HEK293 (cell line): ENCODE results near the gene FILIP1L.

Experiments used
- EGR2 ChIP-seq: fragments of 450-650 bp; formaldehyde crosslinking; IDR thresholded peaks from 2 replicates; pipeline ENCODE4 v1.5.1; 2016; ENCODE audit warnings: low read depth, missing biosample characterization, missing genetic modification characterization
- GFI1B ChIP-seq: fragments of 450-650 bp; formaldehyde crosslinking; IDR thresholded peaks from 2 replicates; pipeline ENCODE4 v1.5.1; 2016; ENCODE audit warnings: missing biosample characterization, missing genetic modification characterization
- GLI2 ChIP-seq: fragments of 450-650 bp; formaldehyde crosslinking; IDR thresholded peaks from 2 replicates; pipeline ENCODE4; 2017; ENCODE audit warnings: missing biosample characterization, missing genetic modification characterization, low read depth, borderline replicate concordance
- IKZF3 ChIP-seq: fragments of 450-650 bp; IDR thresholded peaks from 2 replicates; pipeline ENCODE4 v1.5.0; 2018; ENCODE audit warnings: missing biosample characterization, mild to moderate bottlenecking, missing genetic modification characterization, moderate library complexity
- KLF10 ChIP-seq: fragments of 450-650 bp; IDR thresholded peaks from 2 replicates; pipeline ENCODE4 v1.5.1; 2018; ENCODE audit warnings: missing biosample characterization, mild to moderate bottlenecking, missing genetic modification characterization
- MEIS1 ChIP-seq: sonication (generic); formaldehyde crosslinking; IDR thresholded peaks from 2 replicates; pipeline ENCODE4 v1.8.1; 2022; ENCODE audit warnings: missing genetic modification reagents, mild to moderate bottlenecking, borderline replicate concordance
- MYNN ChIP-seq: fragments of 450-650 bp; formaldehyde crosslinking; IDR thresholded peaks from 2 replicates; pipeline ENCODE4 v1.5.1; 2016; ENCODE audit warnings: missing biosample characterization, missing genetic modification characterization, borderline replicate concordance
- REPIN1 ChIP-seq: fragments of 450-650 bp; formaldehyde crosslinking; IDR thresholded peaks from 2 replicates; pipeline ENCODE4 v1.5.1; 2017; ENCODE audit warnings: missing biosample characterization, missing genetic modification characterization, low read depth
- SP7 ChIP-seq: fragments of 450-650 bp; formaldehyde crosslinking; IDR thresholded peaks from 2 replicates; pipeline ENCODE4 v1.5.1; 2016; ENCODE audit warnings: missing biosample characterization, missing genetic modification characterization
- YY1 ChIP-seq: fragments of 450-650 bp; formaldehyde crosslinking; IDR thresholded peaks from 2 replicates; pipeline ENCODE4 v1.5.1; 2018; ENCODE audit warnings: missing biosample characterization, missing genetic modification characterization
- ZBTB48 ChIP-seq: fragments of 450-650 bp; formaldehyde crosslinking; IDR thresholded peaks from 2 replicates; pipeline ENCODE4 v1.5.1; 2016; ENCODE audit warnings: missing biosample characterization, missing genetic modification characterization
- ZBTB8A ChIP-seq: fragments of 450-650 bp; formaldehyde crosslinking; IDR thresholded peaks from 2 replicates; pipeline ENCODE4 v1.5.1; 2016; ENCODE audit warnings: missing biosample characterization, missing genetic modification characterization
- ZIC2 ChIP-seq: fragments of 450-650 bp; formaldehyde crosslinking; IDR thresholded peaks from 2 replicates; pipeline ENCODE4 v1.5.1; 2016; ENCODE audit warnings: missing biosample characterization, missing genetic modification characterization
- ZNF211 ChIP-seq: fragments of 450-650 bp; formaldehyde crosslinking; IDR thresholded peaks from 2 replicates; pipeline ENCODE4 v1.5.1; 2016; ENCODE audit warnings: low read depth, missing biosample characterization, missing genetic modification characterization
- ZNF223 ChIP-seq: fragments of 450-650 bp; formaldehyde crosslinking; IDR thresholded peaks from 2 replicates; pipeline ENCODE4 v1.5.1; 2016; ENCODE audit warnings: missing biosample characterization, missing genetic modification characterization
- ZNF248 ChIP-seq: fragments of 450-650 bp; formaldehyde crosslinking; IDR thresholded peaks from 2 replicates; pipeline ENCODE4 v1.5.1; 2017; ENCODE audit warnings: missing biosample characterization, missing genetic modification characterization
- ZNF311 ChIP-seq: fragments of 450-650 bp; formaldehyde crosslinking; IDR thresholded peaks from 2 replicates; pipeline ENCODE4 v1.5.1; 2017; ENCODE audit warnings: missing biosample characterization, missing genetic modification characterization, borderline replicate concordance
- ZNF324 ChIP-seq: fragments of 450-650 bp; formaldehyde crosslinking; IDR thresholded peaks from 2 replicates; pipeline ENCODE4 v1.5.1; 2016; ENCODE audit warnings: missing biosample characterization, missing genetic modification characterization
- ZNF391 ChIP-seq: fragments of 450-650 bp; formaldehyde crosslinking; IDR thresholded peaks from 2 replicates; pipeline ENCODE4 v1.5.1; 2016; ENCODE audit warnings: low read depth, missing biosample characterization, missing genetic modification characterization, borderline replicate concordance
- ZNF394 ChIP-seq: fragments of 450-650 bp; formaldehyde crosslinking; IDR thresholded peaks from 2 replicates; pipeline ENCODE4 v1.5.1; 2016; ENCODE audit warnings: missing biosample characterization, missing genetic modification characterization, mild to moderate bottlenecking, moderate library complexity, borderline replicate concordance
- ZNF548 ChIP-seq: fragments of 450-650 bp; formaldehyde crosslinking; IDR thresholded peaks from 2 replicates; pipeline ENCODE4 v1.5.1; 2016; ENCODE audit warnings: missing biosample characterization, missing genetic modification characterization
- ZNF558 ChIP-seq: fragments of 450-650 bp; formaldehyde crosslinking; IDR thresholded peaks from 2 replicates; pipeline ENCODE4 v1.5.1; 2016; ENCODE audit warnings: missing biosample characterization, missing genetic modification characterization
- ZNF624 ChIP-seq: fragments of 450-650 bp; formaldehyde crosslinking; IDR thresholded peaks from 2 replicates; pipeline ENCODE4 v1.5.1; 2017; ENCODE audit warnings: missing biosample characterization, missing genetic modification characterization
- ZNF626 ChIP-seq: fragments of 450-650 bp; sonication (Bioruptor Pico); formaldehyde crosslinking; IDR thresholded peaks from 2 replicates; pipeline ENCODE4 v1.5.1; 2018; ENCODE audit warnings: missing biosample characterization, missing genetic modification characterization, inconsistent platforms
- ZNF660 ChIP-seq: fragments of 450-650 bp; IDR thresholded peaks from 2 replicates; pipeline ENCODE4 v1.5.1; 2018; ENCODE audit warnings: missing biosample characterization, mild to moderate bottlenecking, missing genetic modification characterization
- ZNF76 ChIP-seq: fragments of 450-650 bp; formaldehyde crosslinking; IDR thresholded peaks from 2 replicates; pipeline ENCODE4; 2016; ENCODE audit warnings: low read depth, missing biosample characterization, missing genetic modification characterization, borderline replicate concordance
- ZNF777 ChIP-seq: fragments of 450-650 bp; formaldehyde crosslinking; IDR thresholded peaks from 2 replicates; pipeline ENCODE4 v1.5.1; 2017; ENCODE audit warnings: missing biosample characterization, missing genetic modification characterization, borderline replicate concordance
- ZNF830 ChIP-seq: fragments of 450-650 bp; IDR thresholded peaks from 2 replicates; pipeline ENCODE4 v1.5.0; 2018; ENCODE audit warnings: missing biosample characterization, missing genetic modification characterization, low read depth, mild to moderate bottlenecking, moderate library complexity
- ZSCAN16 ChIP-seq: fragments of 450-650 bp; formaldehyde crosslinking; IDR thresholded peaks from 2 replicates; pipeline ENCODE4 v1.5.1; 2016; ENCODE audit warnings: missing biosample characterization, missing genetic modification characterization
- TF ChIP-seq, protein P1 (sequence below): fragments of 450-650 bp; formaldehyde crosslinking; IDR thresholded peaks from 2 replicates; pipeline ENCODE4 v1.5.1; 2016; ENCODE audit warnings: missing biosample characterization, missing genetic modification characterization
- TF ChIP-seq, protein P2 (sequence below): fragments of 450-650 bp; formaldehyde crosslinking; IDR thresholded peaks from 2 replicates; pipeline ENCODE4 v1.5.1; 2016; ENCODE audit warnings: missing biosample characterization, missing genetic modification characterization
- TF ChIP-seq, protein P3 (sequence below): fragments of 450-650 bp; formaldehyde crosslinking; IDR thresholded peaks from 2 replicates; pipeline ENCODE4 v1.5.1; 2017; ENCODE audit warnings: missing biosample characterization, mild to moderate bottlenecking, missing genetic modification characterization, moderate library complexity

The FILIP1L gene

DNA sequence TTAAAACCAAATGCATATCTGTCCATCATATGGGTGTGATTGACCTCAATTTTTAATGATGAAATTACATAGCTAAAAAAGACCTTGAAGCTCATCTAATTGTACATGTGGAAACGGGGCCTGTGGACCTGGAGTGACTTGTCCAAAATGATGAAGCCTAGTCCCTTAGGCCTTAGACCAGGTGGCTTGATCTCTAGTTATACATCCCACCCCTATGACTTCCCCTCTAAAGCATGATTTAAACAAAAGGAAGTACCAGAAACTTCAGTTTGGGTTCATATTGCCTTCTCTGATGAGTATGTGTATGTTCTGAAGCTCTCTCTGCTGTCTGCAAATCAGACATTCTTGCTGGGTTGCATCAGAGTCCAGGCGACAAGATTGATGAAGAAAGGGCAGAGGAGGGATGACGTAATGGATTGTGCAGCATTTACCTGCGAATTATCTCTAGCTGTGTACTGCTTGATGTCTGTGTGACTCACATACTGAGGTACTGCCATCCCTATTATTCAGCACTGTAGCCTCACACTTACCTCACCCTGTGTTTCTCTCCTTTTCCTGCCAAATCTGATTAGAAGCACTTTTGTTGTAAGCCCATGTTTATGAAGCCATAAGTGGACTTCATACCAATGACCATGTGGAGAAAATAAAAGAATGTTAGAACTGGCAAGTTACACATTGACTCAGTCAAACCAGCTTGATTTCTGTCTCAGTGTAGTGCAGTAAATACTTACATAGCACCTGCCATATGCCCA is 111.5 kb downstream of the FILIP1L start (continued):
- TF ChIP-seq ZNF76 (tag by site-specific recombination) = peak; percentile 31; the same call in 1 of the 2 replicates
- 0 out of 2 replicates have a peak, but pooled peaks have one; percentile 33 for TF ChIP-seq GFI1B (tag by site-specific recombination)
- TF ChIP-seq ZNF394 (tag by site-specific recombination) = peak; percentile 69; the same call in 1 of the 2 replicates
- TF ChIP-seq ZNF660 = peak; percentile 89
- no peak for TF ChIP-seq ZNF548 (tag by site-specific recombination)
- TF ChIP-seq KLF10 (tag by site-specific recombination) = peak; percentile 63
- TF ChIP-seq ZNF223 = no peak
- no peak for TF ChIP-seq REPIN1 (tag by site-specific recombination)
- peak; percentile 90 for TF ChIP-seq ZNF324 (tag by site-specific recombination)
- TF ChIP-seq ZNF211 = no peak
- no peak for TF ChIP-seq YY1 (tag by site-specific recombination)
- TF ChIP-seq EGR2 (tag by site-specific recombination) = no peak
- TF ChIP-seq, protein P1, sequence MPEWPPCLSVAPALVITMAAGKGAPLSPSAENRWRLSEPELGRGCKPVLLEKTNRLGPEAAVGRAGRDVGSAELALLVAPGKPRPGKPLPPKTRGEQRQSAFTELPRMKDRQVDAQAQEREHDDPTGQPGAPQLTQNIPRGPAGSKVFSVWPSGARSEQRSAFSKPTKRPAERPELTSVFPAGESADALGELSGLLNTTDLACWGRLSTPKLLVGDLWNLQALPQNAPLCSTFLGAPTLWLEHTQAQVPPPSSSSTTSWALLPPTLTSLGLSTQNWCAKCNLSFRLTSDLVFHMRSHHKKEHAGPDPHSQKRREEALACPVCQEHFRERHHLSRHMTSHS (tag by site-specific recombination) = no peak
- TF ChIP-seq SP7 (tag by site-specific recombination) = peak; percentile 99
- TF ChIP-seq, protein P2, sequence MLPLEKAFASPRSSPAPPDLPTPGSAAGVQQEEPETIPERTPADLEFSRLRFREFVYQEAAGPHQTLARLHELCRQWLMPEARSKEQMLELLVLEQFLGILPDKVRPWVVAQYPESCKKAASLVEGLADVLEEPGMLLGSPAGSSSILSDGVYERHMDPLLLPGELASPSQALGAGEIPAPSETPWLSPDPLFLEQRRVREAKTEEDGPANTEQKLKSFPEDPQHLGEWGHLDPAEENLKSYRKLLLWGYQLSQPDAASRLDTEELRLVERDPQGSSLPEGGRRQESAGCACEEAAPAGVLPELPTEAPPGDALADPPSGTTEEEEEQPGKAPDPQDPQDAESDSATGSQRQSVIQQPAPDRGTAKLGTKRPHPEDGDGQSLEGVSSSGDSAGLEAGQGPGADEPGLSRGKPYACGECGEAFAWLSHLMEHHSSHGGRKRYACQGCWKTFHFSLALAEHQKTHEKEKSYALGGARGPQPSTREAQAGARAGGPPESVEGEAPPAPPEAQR = peak; percentile 14; the same call in 1 of the 2 replicates
- TF ChIP-seq GLI2 (tag by site-specific recombination) = peak; percentile 52; the same call in 1 of the 2 replicates
- TF ChIP-seq ZNF311 (tag by site-specific recombination) = no peak
- no peak for TF ChIP-seq ZNF248 (tag by site-specific recombination)
- TF ChIP-seq MEIS1 (CRISPR knock-in tag) = no peak
- TF ChIP-seq ZBTB48 = no peak
- peak; percentile 78 for TF ChIP-seq IKZF3 (tag by site-specific recombination)
- TF ChIP-seq MYNN (tag by site-specific recombination) = no peak
- TF ChIP-seq ZNF830 (tag by site-specific recombination) = no peak
- no peak for TF ChIP-seq ZNF777
- TF ChIP-seq ZIC2 = no peak
- TF ChIP-seq ZNF624 (tag by site-specific recombination) = no peak
- TF ChIP-seq ZNF626 (tag by site-specific recombination) = no peak
- TF ChIP-seq ZBTB8A (tag by site-specific recombination) = no peak
- peak; percentile 87 for TF ChIP-seq ZNF558
- peak; percentile 95 for TF ChIP-seq ZNF391 (tag by site-specific recombination)
- TF ChIP-seq, protein P3, sequence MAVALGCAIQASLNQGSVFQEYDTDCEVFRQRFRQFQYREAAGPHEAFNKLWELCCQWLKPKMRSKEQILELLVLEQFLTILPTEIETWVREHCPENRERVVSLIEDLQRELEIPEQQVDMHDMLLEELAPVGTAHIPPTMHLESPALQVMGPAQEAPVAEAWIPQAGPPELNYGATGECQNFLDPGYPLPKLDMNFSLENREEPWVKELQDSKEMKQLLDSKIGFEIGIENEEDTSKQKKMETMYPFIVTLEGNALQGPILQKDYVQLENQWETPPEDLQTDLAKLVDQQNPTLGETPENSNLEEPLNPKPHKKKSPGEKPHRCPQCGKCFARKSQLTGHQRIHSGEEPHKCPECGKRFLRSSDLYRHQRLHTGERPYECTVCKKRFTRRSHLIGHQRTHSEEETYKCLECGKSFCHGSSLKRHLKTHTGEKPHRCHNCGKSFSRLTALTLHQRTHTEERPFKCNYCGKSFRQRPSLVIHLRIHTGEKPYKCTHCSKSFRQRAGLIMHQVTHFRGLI (tag by site-specific recombination) = no peak
- TF ChIP-seq ZSCAN16 = no peak
